Mesenchymal stem cell (in vitro differentiated cells and primary cell): ENCODE results near the gene KIT.

Source experiments
- DNase-seq: peaks from one replicate; pipeline ENCODE4 v3.0.0-alpha.2; 2013
- H2AFZ ChIP-seq: one replicate; pipeline ENCODE4 v1.6.1; 2013; ENCODE audit warnings: low read depth, mild to moderate bottlenecking, control low read depth, inconsistent platforms, low read length, moderate library complexity
- H2AK5ac ChIP-seq: 2 replicates; pipeline ENCODE4 v1.6.1; 2013; ENCODE audit warnings: low read length, moderate library complexity, mild to moderate bottlenecking, inconsistent platforms; ENCODE audit not compliant: severe bottlenecking
- H2BK120ac ChIP-seq: one replicate; pipeline ENCODE4 v1.6.1; 2013; ENCODE audit warnings: low read depth, mild to moderate bottlenecking, inconsistent platforms, low read length, moderate library complexity
- H2BK12ac ChIP-seq, 2 experiments: one replicate each; pipeline ENCODE4 v1.6.1; 2013; ENCODE audit warnings: inconsistent platforms in 2 of 2, low read length in 2 of 2, mild to moderate bottlenecking in 2 of 2, moderate library complexity in 2 of 2, control low read depth in 1 of 2
- H2BK15ac ChIP-seq: one replicate; pipeline ENCODE4 v1.6.1; 2013; ENCODE audit warnings: mild to moderate bottlenecking, low read depth, inconsistent platforms; ENCODE audit not compliant: poor library complexity, severe bottlenecking
- H2BK5ac ChIP-seq: 2 replicates; pipeline ENCODE4 v1.6.1; 2013; ENCODE audit warnings: low read depth, mild to moderate bottlenecking, low read length, control low read depth, inconsistent platforms; ENCODE audit not compliant: poor library complexity, severe bottlenecking
- H3K14ac ChIP-seq, 2 experiments: one replicate each; pipeline ENCODE4 v1.6.1; 2013; ENCODE audit warnings: inconsistent platforms in 2 of 2, low read length in 2 of 2, control low read depth in 1 of 2, mild to moderate bottlenecking in 1 of 2, moderate library complexity in 1 of 2
- H3K18ac ChIP-seq, 2 experiments: one replicate each; pipeline ENCODE4 v1.6.1; 2013; ENCODE audit warnings: inconsistent platforms in 2 of 2, low read length in 2 of 2, control low read depth in 1 of 2, low read depth in 1 of 2, mild to moderate bottlenecking in 1 of 2
- H3K23ac ChIP-seq, 2 experiments: one replicate each; pipeline ENCODE4 v1.6.1; 2013; ENCODE audit warnings: inconsistent platforms in 2 of 2, low read length in 2 of 2, mild to moderate bottlenecking in 2 of 2, moderate library complexity in 2 of 2, control low read depth in 1 of 2
- H3K27ac ChIP-seq: 2 replicates; pipeline ENCODE4 v1.5.1; 2013; ENCODE audit warnings: mild to moderate bottlenecking, moderate library complexity, low read length, control low read depth, inconsistent platforms; ENCODE audit not compliant: poor library complexity, severe bottlenecking
- H3K27me3 ChIP-seq, 2 experiments: 2 replicates each; pipeline versions ENCODE4 v1.6.1 to v1.7.0; 2013; ENCODE audit warnings: low read length in 2 of 2, mild to moderate bottlenecking in 2 of 2, moderate library complexity in 2 of 2, control low read depth in 1 of 2, inconsistent platforms in 1 of 2; ENCODE audit not compliant: control insufficient read depth in 1 of 2, insufficient read depth in 1 of 2
- H3K36me3 ChIP-seq, 2 experiments: 2 replicates each; pipeline versions ENCODE4 v1.6.1 to v1.7.0; 2013; ENCODE audit warnings: low read length in 2 of 2, control low read depth in 1 of 2, inconsistent platforms in 1 of 2, low read depth in 1 of 2, mild to moderate bottlenecking in 1 of 2; ENCODE audit not compliant: insufficient read depth in 2 of 2, control insufficient read depth in 1 of 2
- H3K4ac ChIP-seq, 2 experiments: one replicate each; pipeline ENCODE4 v1.6.1; 2013; ENCODE audit warnings: inconsistent platforms in 2 of 2, low read length in 2 of 2, mild to moderate bottlenecking in 2 of 2, moderate library complexity in 2 of 2, control low read depth in 1 of 2, low read depth in 1 of 2
- H3K4me1 ChIP-seq: 2 replicates; pipeline ENCODE4 v1.6.1; 2013; ENCODE audit warnings: low read depth, low read length, control low read depth; ENCODE audit not compliant: control insufficient read depth, insufficient read depth
- H3K4me2 ChIP-seq: 2 replicates; pipeline ENCODE4 v1.6.1; 2013; ENCODE audit warnings: low read length, mild to moderate bottlenecking, inconsistent platforms; ENCODE audit not compliant: poor library complexity, severe bottlenecking
- H3K4me3 ChIP-seq, 2 experiments: 2 replicates each; pipeline versions ENCODE4 v1.5.1 to v1.7.0; 2013; ENCODE audit warnings: low read length in 2 of 2, mild to moderate bottlenecking in 2 of 2, control low read depth in 1 of 2, low read depth in 1 of 2; ENCODE audit not compliant: insufficient read depth in 1 of 2
- H3K79me1 ChIP-seq: replicated peaks from 2 replicates; pipeline ENCODE4 v1.6.1; 2013; ENCODE audit warnings: mild to moderate bottlenecking, control low read depth, low read length, inconsistent platforms; ENCODE audit not compliant: poor library complexity, severe bottlenecking
- H3K9ac ChIP-seq: 2 replicates; pipeline ENCODE4 v1.7.0; 2013; ENCODE audit warnings: mild to moderate bottlenecking, low read length, moderate library complexity
- H3K9me3 ChIP-seq: 2 replicates; pipeline ENCODE4 v1.7.0; 2013; ENCODE audit warnings: mild to moderate bottlenecking, low read length; ENCODE audit not compliant: control insufficient read depth
- H4K8ac ChIP-seq: one replicate; pipeline ENCODE4 v1.6.1; 2013; ENCODE audit warnings: inconsistent platforms, mild to moderate bottlenecking, low read length, moderate library complexity
- H4K91ac ChIP-seq: one replicate; pipeline ENCODE4 v1.6.1; 2013; ENCODE audit warnings: mild to moderate bottlenecking, low read length, inconsistent platforms
- WGBS: methylation state at CpG from one replicate; pipeline ENCODE4 v1.1.7; 2013; ENCODE audit warnings: mixed read lengths; 5-methylcytosine and 5-hydroxymethylcytosine counted together

Gene KIT

DNA sequence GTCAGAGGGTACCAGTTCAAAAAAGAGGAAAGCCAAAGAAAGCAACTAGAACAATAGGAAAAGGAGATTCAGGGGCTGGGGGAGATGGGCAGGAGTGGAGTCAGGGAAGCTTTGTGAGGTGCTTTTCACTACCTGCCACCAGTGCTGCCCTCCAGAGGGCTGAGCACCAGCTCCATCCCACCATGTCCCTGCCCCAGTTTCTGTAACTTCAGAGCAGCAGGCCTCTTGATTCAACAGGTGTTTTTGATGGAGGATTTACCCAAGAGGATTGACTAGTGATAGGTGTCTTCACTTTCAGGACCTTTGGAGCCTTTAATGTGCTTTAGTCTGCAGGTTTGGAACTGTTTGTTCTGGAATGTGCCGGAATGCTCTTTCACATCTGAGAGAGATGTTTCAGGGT is 12.1 kb downstream of the KIT start:
- H2BK120ac ChIP-seq, result no peak overlapping the region
- H3K4me3 ChIP-seq, result no peak overlapping the region
- H3K4ac ChIP-seq, result no peak overlapping the region
- H3K4me2 ChIP-seq, result no peak overlapping the region
- no peak overlapping the region for H3K14ac ChIP-seq
- no peak overlapping the region for H4K8ac ChIP-seq
- no peak overlapping the region for H4K91ac ChIP-seq
- H3K27ac ChIP-seq, result no peak overlapping the region
- no peak overlapping the region for H2BK5ac ChIP-seq
- no peak overlapping the region for H2BK12ac ChIP-seq
- no peaks in the 10 kb centered on the region for H3K4me1 ChIP-seq
- H3K79me1 ChIP-seq, result no peaks in the 10 kb centered on the region
- peaks cover 15% of the 10 kb centered on the region for H3K9me3 ChIP-seq
- DNase-seq, result no peak
- H2AFZ ChIP-seq, result no peak overlapping the region
- no peak overlapping the region for H3K23ac ChIP-seq
- no peak overlapping the region for H2BK15ac ChIP-seq
- H3K27me3 ChIP-seq, result peaks cover 3 to 41% of the 10 kb centered on the region in 2 experiments
- no peaks in the 10 kb centered on the region for H3K36me3 ChIP-seq
- H3K9ac ChIP-seq, result no peak overlapping the region
- 100% methylated on average over 1 of the region's 1 CpG for whole genome bisulfite sequencing
- no peak overlapping the region for H3K18ac ChIP-seq
- H2AK5ac ChIP-seq, result no peak overlapping the region

DNA sequence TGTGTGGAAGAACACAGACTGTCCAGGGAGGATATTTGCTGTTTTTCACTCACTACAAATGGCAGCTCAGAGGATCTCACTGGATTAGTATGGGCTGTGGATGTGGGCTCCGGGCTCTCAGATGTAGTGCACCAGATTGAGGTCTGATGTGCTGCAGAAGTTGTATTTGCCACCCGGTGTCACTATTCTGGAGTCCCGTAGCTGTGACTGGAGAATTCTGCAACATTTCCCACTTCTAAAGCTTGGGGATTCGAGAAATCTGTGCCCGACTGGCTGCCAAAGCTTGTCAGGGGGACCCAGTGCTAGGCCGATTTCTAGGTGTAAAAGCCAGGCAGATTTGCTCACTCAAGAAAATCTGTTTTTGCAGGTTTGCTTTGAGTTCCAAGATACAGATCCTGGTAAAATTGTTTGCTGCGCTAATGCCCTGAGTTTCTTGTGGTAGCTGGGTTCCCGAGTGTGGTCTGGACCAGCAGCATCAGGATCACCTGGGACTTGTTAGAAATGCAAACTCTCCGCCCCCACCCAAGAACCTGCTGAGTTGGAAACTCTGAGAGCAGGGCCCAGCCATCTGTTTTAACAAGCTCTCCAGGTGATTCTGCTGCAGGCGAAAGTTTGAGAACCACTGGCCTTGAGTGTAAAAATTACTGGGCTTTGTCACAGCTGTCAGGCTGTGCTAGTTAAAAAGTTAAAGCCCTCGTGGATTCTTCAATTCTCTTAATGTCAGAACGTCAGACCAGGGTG is 18.1 kb downstream of the KIT start:
- H2BK15ac ChIP-seq, result no peak overlapping the region
- H3K27ac ChIP-seq, result no peak overlapping the region
- no peaks in the 10 kb centered on the region for H3K4me1 ChIP-seq
- no peak overlapping the region for H2AFZ ChIP-seq
- WGBS, result 79% methylated on average over 12 of the region's 12 CpGs
- no peak overlapping the region for H3K4ac ChIP-seq
- H2BK5ac ChIP-seq, result no peak overlapping the region
- H3K9ac ChIP-seq, result no peak overlapping the region
- H3K36me3 ChIP-seq, result no peaks in the 10 kb centered on the region
- peaks cover 3 to 51% of the 10 kb centered on the region in 2 experiments for H3K27me3 ChIP-seq
- H4K91ac ChIP-seq, result no peak overlapping the region
- H2BK12ac ChIP-seq, result no peak overlapping the region
- H3K23ac ChIP-seq, result no peak overlapping the region
- H3K4me3 ChIP-seq, result no peak overlapping the region
- no peak overlapping the region for H3K14ac ChIP-seq
- no peak overlapping the region for H4K8ac ChIP-seq
- H2AK5ac ChIP-seq, result no peak overlapping the region
- no peak overlapping the region for H2BK120ac ChIP-seq
- H3K9me3 ChIP-seq, result peaks cover 15% of the 10 kb centered on the region
- H3K79me1 ChIP-seq, result no peaks in the 10 kb centered on the region
- no peak overlapping the region for H3K4me2 ChIP-seq
- DNase-seq, result no peak
- H3K18ac ChIP-seq, result no peak overlapping the region

DNA sequence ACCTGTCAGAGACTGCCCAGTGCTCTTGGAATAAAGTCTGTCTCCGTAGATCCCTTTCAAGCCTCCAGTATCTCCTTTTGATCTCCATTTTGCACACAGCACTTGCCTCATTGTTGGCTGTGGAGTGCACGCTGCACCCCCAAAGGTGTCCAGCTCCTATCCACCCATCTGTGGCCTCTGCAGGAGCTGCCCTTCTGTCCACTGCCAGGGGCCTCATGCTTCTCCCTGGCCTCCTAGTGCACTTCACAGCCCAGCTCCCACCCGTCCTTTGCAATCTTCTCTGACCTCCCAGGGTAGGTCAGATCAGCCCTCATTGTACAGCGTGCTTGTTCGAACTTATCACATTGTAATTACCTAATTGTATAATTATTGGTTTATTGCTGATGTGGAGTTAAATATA is 18.9 kb downstream of the KIT start:
- H3K14ac ChIP-seq, result peak overlapping the region in 1 of 2 experiments; percentile 26
- no peaks in the 10 kb centered on the region for H3K36me3 ChIP-seq
- peaks cover 0 to 56% of the 10 kb centered on the region in 2 experiments for H3K27me3 ChIP-seq
- no peak overlapping the region for H3K4me2 ChIP-seq
- H2AK5ac ChIP-seq, result no peak overlapping the region
- no peak overlapping the region for H3K18ac ChIP-seq
- H2BK5ac ChIP-seq, result no peak overlapping the region
- H4K8ac ChIP-seq, result no peak overlapping the region
- no peak overlapping the region for H2BK12ac ChIP-seq
- H2BK120ac ChIP-seq, result no peak overlapping the region
- no peak overlapping the region for H3K4ac ChIP-seq
- H3K9me3 ChIP-seq, result peaks cover 15% of the 10 kb centered on the region
- 87% methylated on average over 3 of the region's 5 CpGs for WGBS
- H2BK15ac ChIP-seq, result no peak overlapping the region
- no peak overlapping the region for H3K9ac ChIP-seq
- no peak overlapping the region for H3K23ac ChIP-seq
- H3K79me1 ChIP-seq, result no peaks in the 10 kb centered on the region
- no peaks in the 10 kb centered on the region for H3K4me1 ChIP-seq
- no peak for DNase-seq
- no peak overlapping the region for H3K27ac ChIP-seq
- no peak overlapping the region for H4K91ac ChIP-seq
- no peak overlapping the region for H2AFZ ChIP-seq
- H3K4me3 ChIP-seq, result no peak overlapping the region

DNA sequence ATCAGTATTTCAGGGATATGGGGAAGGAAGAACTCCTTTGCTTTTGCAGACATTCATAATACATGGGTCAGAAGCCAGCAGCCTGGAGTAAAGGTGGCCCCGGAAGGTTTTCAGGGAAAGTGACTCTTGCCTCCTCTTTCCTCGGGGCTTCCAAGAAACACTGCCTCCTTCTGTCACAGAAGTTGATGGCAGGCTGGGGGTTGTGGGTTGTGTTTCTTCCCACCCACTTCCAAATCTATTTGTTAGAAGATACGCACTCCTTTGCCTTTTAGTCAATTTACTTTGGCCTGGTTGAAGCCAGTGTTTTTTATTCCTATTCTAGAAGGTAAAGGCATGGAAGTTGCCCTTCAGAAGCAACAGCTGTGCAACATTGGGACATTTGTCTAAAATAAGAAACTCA is 19.7 kb downstream of the KIT start:
- no peaks in the 10 kb centered on the region for H3K36me3 ChIP-seq
- H4K8ac ChIP-seq, result no peak overlapping the region
- H3K9ac ChIP-seq, result no peak overlapping the region
- no peak overlapping the region for H3K18ac ChIP-seq
- no peak overlapping the region for H2BK120ac ChIP-seq
- H4K91ac ChIP-seq, result no peak overlapping the region
- H3K14ac ChIP-seq, result no peak overlapping the region
- H2BK5ac ChIP-seq, result no peak overlapping the region
- no peaks in the 10 kb centered on the region for H3K79me1 ChIP-seq
- no peak overlapping the region for H3K4ac ChIP-seq
- H2BK15ac ChIP-seq, result no peak overlapping the region
- H3K27me3 ChIP-seq, result peaks cover 0 to 51% of the 10 kb centered on the region in 2 experiments
- peaks cover 10% of the 10 kb centered on the region for H3K9me3 ChIP-seq
- H2AFZ ChIP-seq, result no peak overlapping the region
- no peak overlapping the region for H3K23ac ChIP-seq
- H2AK5ac ChIP-seq, result no peak overlapping the region
- H3K4me1 ChIP-seq, result no peaks in the 10 kb centered on the region
- no peak overlapping the region for H3K27ac ChIP-seq
- H3K4me2 ChIP-seq, result no peak overlapping the region
- 83% methylated on average over 3 of the region's 3 CpGs for WGBS
- no peak overlapping the region for H2BK12ac ChIP-seq
- DNase-seq, result no peak
- H3K4me3 ChIP-seq, result no peak overlapping the region
